Left lung (tissue), 10 donors: ENCODE measurements around the gene SPATA17. TPM values are rescaled to one million over a fixed set of nuclear protein-coding genes. Genes with fewer than 3 reads are reported as not detected.

Experiments
- ATAC-seq: fragments of 200-7000 bp; cut with Tn5 transposase; one replicate; pipeline ENCODE4 v1.9.1; 2020; ENCODE audit warnings: moderate library complexity
- DNase-seq, 4 donors: peaks; one replicate each; pipeline ENCODE4 v3.0.0-alpha.2; 2013 to 2020
- H3K27ac ChIP-seq, 2 donors: fragments of 200-600 bp; sonication (generic) in 1 of 2; one replicate each; pipeline versions ENCODE4 v1.5.0 to v1.8.0; 2020 to 2021
- H3K27me3 ChIP-seq, 2 donors: fragments of 200-600 bp; sonication (generic) in 1 of 2; one replicate each; pipeline versions ENCODE4 v1.5.0 to v1.8.0; 2020 to 2021
- H3K36me3 ChIP-seq, 2 donors: fragments of 200-600 bp; sonication (generic) in 1 of 2; one replicate each; pipeline versions ENCODE4 v1.5.0 to v1.8.0; 2020 to 2021
- H3K4me1 ChIP-seq, 2 donors: fragments of 200-600 bp; one replicate each; pipeline ENCODE4 v1.8.0; 2021
- H3K4me3 ChIP-seq, 2 donors: fragments of 200-600 bp; sonication (generic) in 1 of 2; one replicate each; pipeline versions ENCODE4 v1.5.0 to v1.8.0; 2020 to 2021; ENCODE audit warnings: mild to moderate bottlenecking in 1 of 2
- H3K9me3 ChIP-seq, 2 donors: fragments of 200-600 bp; sonication (generic) in 1 of 2; one replicate each; pipeline versions ENCODE4 v1.5.0 to v1.8.0; 2020 to 2021
- CTCF ChIP-seq, 2 donors: fragments of 200-600 bp; sonication (generic) in 1 of 2; IDR thresholded peaks; one replicate each; pipeline versions ENCODE4 v1.5.0 to v1.8.0; 2021; ENCODE audit warnings: antibody characterized with exemption in 2 of 2
- intact Hi-C, 2 donors: fragments of 100-400 bp; cut with DNase I; formaldehyde crosslinking; loops; one replicate each; pipeline versions ENCODE4 v1.11.2 to v1.14.2; 2022
- polyA plus RNA-seq, 6 donors: library from polyadenylated mRNA; unstranded; fragments of 120-200 nt; gene quantifications; one replicate each; pipeline ENCODE4 v1.2.1, GENCODE V29; 2013; ENCODE audit not compliant: insufficient read length in 6 of 6
- total RNA-seq, 2 donors: library from RNA; stranded (reverse); fragmentation: NEBNext Ultra II Directional; extraction: Animal tissue kit (Norgen Biotek cat#: 25700); gene quantifications; one replicate each; pipeline ENCODE4 v1.2.1, GENCODE V29; 2021
- donor health status: DM: no; HTN: yes; CAD: no.
- donor health status: DM: no; HTN: no; CAD: no.

Gene SPATA17
- total and polyA plus RNA-seq, 8 donors: 1.8 to 8.8 (median 6.4) TPM

GRCh38 chr1:217712925-217713597, 81.9 kb downstream of the SPATA17 start:
- no peak overlapping the region for H3K4me3 ChIP-seq
- no peaks in the 10 kb centered on the region for H3K4me1 ChIP-seq
- H3K27me3 ChIP-seq: no peaks in the 10 kb centered on the region
- ATAC-seq (no peak), DNase-seq (peak in 1 of 4 donors; percentile 7)
- no peak overlapping the region for H3K27ac ChIP-seq
- TF ChIP-seq CTCF (IDR thresholded peaks at IDR 0.05): no peak
- H3K36me3 ChIP-seq: no peaks in the 10 kb centered on the region
- intact Hi-C loops: no loop called here
- H3K9me3 ChIP-seq: no peaks in the 10 kb centered on the region

GRCh38 chr1:217715681-217716080, 84.5 kb downstream of the SPATA17 start:
- no peak for TF ChIP-seq CTCF (IDR thresholded peaks at IDR 0.05)
- Histone ChIP-seq H3K9me3 (no peaks in the 10 kb centered on the region), H3K4me3 (no peak overlapping the region), H3K4me1 (no peaks in the 10 kb centered on the region), H3K27me3 (no peaks in the 10 kb centered on the region), H3K27ac (no peak overlapping the region), H3K36me3 (no peaks in the 10 kb centered on the region)
- ATAC-seq (no peak), DNase-seq (peak in 2 of 4 donors; percentile 31 to 32)
- intact Hi-C loops: no loop called here

- ATAC-seq (no peak), DNase-seq (no peak)
- Histone ChIP-seq H3K27me3 (no peaks in the 10 kb centered on the region), H3K4me1 (no peaks in the 10 kb centered on the region), H3K4me3 (no peak overlapping the region), H3K9me3 (no peaks in the 10 kb centered on the region), H3K27ac (no peak overlapping the region), H3K36me3 (no peaks in the 10 kb centered on the region)
- intact Hi-C loops: no loop called here
- no peak for TF ChIP-seq CTCF (IDR thresholded peaks at IDR 0.05)
These were observed 86.8 kb downstream of the SPATA17 start for GRCh38 chr1:217717959-217718358.

GRCh38 chr1:217718873-217719272, 87.7 kb downstream of the SPATA17 start:
- Histone ChIP-seq H3K27me3 (no peaks in the 10 kb centered on the region), H3K36me3 (no peaks in the 10 kb centered on the region), H3K9me3 (no peaks in the 10 kb centered on the region), H3K4me1 (no peaks in the 10 kb centered on the region), H3K4me3 (no peak overlapping the region), H3K27ac (no peak overlapping the region)
- intact Hi-C loops: no loop called here
- no peak for TF ChIP-seq CTCF (IDR thresholded peaks at IDR 0.05)
- DNase-seq: no peak
- no peak for ATAC-seq

GRCh38 chr1:217721692-217722091, 90.5 kb downstream of the SPATA17 start:
- intact Hi-C loops: no loop called here
- Histone ChIP-seq H3K4me1 (no peaks in the 10 kb centered on the region), H3K27ac (no peak overlapping the region), H3K9me3 (no peaks in the 10 kb centered on the region), H3K4me3 (no peak overlapping the region), H3K27me3 (no peaks in the 10 kb centered on the region), H3K36me3 (no peaks in the 10 kb centered on the region)
- TF ChIP-seq CTCF (IDR thresholded peaks at IDR 0.05): no peak
- no peak for DNase-seq
- peak; percentile 54 for ATAC-seq
